Fibroblast of skin of abdomen (primary cell): ENCODE results near the gene IER2. TPM values are rescaled to one million over a fixed set of nuclear protein-coding genes. Genes with fewer than 3 reads are reported as not detected.
A peak's percentile ranks its signal among the peaks of the same experiment; 100 is the strongest.

Experiments
- DNase-seq: peaks from one replicate; pipeline ENCODE4 v3.0.0-alpha.2; 2013
- polyA plus RNA-seq, 2 experiments: library from polyadenylated mRNA; unstranded; fragments of 120-200 nt; gene quantifications; one replicate each; pipeline ENCODE4 v1.2.1, GENCODE V29; 2013; ENCODE audit not compliant: insufficient read length in 2 of 2

IER2 gene, protein sequence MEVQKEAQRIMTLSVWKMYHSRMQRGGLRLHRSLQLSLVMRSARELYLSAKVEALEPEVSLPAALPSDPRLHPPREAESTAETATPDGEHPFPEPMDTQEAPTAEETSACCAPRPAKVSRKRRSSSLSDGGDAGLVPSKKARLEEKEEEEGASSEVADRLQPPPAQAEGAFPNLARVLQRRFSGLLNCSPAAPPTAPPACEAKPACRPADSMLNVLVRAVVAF
- 40.6 TPM for polyA plus RNA-seq (2013, experiment 1 of 2; ENCODE audit: insufficient read length)
- polyA plus RNA-seq (2013, experiment 2 of 2; ENCODE audit: insufficient read length) = 43.2 TPM

DNA sequence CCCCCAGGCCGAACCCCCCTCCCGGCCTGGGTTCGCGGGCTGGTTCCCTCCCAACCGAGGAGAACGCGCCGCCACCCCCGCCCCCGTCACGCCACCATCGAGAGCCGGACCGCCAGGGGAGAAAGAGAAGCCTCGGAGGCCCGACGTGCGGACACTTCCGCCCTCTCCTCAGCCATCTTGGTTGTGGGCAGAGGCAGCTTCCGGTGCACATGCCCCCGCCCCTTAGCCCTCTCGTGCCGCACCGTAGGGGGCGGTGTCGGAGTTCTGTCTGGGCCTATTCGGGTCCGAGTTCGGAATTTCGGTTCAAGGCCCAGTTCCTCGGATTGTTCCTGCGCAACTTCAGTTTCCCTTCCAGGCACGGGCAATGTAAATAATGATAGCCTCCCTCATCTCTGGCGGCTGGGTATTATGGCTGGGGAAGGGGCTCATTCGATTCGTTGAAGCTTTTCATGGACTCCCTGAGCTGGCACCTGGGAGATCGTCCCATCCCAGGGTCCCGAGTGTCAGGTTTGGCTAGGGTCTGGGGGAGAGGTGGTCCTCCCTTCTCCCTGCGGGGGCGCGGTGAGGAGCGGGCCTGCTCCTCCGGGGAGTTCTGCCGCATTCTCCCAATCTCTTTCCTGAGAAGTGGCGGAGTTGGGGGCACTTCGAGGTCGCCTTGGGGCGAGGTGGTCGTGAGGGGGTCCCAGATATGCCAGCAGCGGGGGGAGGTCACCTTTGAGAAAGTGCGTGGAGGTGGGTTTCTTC lies at the start of gene IER2, which contains the start of gene STX10:
Gene IER2, plus strand, starts transcription at position 225 of the 744 bp plus-strand sequence. CDS start 2,776 bp downstream, outside the sequence.
Gene STX10, minus strand, starts transcription at position 189 of the 744 bp plus-strand sequence. CDS start 202 bp downstream, outside the sequence.
- peak; percentile 95 for DNase-seq

DNA sequence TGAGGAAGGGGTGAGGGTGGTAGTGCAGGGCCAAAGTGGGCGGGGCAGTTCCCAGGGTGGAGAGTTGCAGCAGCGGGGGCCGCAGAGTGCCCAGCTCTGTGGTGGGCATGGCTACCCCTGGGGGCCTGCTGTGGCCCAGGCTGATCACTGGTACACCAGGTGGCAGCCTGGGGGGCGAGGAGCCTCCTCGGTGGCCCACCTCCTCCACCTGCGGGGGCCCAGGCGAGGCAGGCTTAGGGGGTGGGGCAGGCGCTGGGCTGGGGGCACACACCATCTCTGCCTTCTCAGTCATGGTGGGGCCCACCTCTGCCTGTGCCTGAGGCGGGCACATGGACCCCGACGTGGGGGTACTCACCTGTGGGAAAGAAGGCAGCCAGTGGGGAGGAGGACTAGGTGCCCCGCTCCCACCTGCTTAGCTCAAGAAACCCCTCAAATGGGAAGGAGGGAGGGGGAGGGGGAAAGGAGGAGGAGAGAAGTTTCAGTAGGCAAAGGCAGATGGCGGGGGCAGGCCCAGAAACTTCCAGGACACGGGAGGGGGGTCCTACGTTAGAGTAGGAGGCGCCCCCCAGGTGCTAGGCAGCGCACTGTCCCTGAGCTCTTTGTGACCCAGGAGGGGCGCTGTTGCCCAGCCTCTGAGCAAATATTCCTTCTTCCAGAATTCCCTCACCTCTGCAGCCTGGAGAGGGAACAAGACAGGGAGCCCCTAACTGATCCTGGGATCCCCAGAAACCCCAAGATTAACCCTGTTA lies 49.2 kb upstream of the IER2 start:
- no peak for DNase-seq

DNA sequence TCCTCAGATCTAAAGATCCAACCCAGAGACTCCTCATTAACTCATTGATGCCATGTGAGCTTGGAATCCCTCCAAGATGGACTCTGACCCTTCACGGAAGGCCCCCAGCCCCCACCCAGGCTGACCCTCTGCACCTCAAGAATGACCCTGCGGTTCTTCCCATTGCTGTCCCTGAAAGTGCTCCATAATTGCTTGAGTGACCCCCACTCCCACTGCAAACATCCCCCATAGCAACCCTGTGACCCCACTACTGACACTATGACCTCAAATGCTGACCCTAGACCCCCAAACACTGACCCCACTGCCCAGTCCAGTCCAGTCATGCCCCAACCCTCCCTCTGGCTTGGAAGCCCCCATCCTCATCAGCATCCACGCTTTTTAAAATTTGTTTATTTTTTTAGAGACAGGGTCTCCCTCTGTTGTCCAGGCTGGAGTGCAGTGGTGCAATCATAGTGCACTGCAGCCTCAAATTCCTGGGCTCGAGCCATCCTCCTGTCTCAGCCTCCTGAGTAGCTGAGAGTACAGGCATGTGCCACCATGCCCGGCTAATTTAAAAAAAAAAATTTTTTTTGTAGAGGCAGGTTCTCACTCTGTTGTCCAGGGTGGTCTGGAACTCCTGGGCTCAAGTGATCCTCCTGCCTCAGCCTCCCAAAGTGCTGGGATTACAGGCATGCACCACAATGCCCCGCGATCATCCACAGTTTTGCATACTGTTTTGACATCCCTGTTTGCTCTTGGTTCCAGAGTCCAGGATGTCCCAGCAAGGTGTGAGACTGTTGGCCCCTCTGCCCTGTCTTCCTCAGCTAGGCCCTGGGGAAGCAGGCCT lies 48.4 kb upstream of the IER2 start:
- no peak for DNase-seq

DNA sequence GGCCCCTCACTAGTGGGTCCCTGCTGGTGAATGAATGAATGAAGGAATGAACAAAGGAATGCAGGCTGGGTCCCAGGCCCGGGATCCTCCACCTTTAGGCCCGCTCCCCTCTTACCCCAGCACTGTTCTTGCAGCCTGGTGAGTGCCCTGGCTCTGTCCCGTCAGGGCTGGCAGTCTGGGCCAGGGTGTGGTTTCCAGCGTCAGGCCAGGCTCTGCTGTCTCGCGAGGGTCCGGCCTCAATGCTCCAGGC lies 47.9 kb upstream of the IER2 start:
- DNase-seq = no peak

DNA sequence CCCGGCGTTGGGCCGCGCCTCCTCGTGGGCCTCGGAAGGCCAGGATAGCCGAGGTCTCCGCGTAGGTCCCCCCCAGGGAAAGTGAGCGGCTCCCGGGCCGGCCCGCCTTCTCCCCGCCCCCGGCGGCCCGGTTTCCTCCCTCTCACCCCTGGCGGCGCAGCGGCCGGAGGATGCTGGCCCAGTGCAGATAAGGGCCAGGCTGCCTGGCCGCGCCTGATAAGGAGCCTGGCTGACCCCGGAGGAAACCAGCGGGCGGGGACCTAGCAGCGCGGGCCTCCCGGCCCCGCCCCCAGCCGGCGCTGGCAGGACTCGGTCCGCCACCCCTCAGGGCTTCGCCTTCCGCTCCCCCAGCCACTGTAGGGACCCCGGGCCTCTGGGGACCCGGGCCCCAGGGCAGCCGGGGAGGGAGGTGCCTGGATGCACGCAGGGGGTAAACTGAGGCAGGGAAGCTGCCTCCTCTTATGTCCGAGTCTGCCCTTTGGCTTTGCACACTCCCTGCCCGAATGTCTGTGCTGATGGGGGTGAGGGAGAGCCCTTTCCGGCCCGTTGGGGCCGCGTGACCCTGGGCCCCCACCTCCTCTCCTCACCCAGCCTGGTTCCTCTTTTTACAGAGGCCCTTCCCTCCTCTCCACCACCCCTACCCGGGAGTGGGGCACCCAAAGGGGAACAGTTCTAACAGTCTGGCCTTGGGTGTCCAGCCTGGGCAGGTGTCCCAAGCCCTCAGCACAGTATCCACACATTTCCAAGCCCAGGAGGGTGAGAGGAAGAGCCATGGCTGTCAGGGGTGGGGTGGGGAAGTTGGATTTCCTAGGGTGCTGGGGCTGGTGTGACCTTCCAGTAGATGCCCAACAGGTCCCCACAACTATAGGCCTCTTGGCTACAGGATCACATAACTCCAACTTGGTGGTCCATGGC lies 47.3 kb upstream of the IER2 start, which contains the start of gene LYL1:
Gene LYL1, minus strand, starts transcription at position 193 of the 915 bp plus-strand sequence. CDS start 1,687 bp downstream, outside the sequence.
- peak; percentile 31 for DNase-seq

DNA sequence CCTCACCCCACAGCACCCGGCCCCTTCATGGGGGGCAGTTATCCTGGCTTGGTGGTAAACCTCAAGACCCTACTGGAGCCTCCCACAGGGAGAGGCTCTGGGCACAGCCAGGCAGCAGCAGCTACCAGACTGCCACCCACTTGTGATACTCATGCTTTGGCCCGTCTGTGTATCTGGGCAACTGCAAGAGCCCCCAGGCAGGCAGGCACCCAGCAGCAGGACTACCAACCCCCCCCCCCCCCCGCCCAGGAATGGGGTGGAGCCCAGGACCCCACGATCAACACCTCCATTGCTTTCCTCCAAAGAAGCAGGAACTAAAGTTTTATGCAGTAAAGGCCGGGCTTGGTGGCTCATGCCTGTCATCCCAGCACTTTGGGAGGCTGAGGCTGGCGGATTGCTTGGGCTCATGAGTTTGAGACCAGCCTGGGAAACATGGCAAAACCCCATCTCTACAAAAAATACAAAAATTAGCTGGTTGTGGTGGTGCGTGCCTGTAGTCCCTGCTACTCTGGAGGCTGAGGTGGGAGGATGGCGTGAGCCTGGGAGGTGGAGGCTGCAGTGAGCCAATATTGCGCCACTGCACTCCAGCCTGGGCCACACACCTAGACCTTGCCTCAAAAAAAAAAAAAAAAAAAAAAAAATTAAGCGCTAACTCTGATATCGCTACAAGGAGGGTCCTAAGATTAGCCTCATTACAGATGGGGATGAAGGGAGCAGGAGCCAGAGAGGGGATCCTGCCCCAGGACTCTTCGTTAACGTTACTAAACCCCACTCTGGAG lies 46.4 kb upstream of the IER2 start:
- no peak for DNase-seq

DNA sequence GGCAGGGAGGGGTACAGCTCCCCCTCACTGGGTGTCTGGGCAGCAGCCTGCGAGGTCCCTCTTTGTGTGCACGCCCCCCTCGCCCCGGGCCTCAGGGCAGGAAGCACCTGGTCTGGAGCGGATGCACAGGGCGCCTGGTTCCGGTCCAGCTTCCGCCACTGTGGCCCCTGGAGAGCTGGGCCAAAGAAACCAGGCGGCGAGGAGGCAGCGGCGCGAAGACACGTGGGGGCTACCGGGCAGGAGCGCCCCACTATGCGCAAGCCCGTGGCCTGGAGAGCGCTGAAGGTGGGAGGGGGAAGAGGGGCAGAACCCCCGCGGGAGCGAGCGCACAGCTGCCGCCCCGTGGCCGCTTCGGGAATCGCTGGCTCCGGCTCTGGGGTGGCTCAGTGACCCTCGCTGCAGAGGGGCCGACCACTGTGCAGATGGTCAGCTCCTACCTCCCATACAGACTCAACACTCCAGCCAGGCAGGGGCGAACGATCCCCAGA lies 45.8 kb upstream of the IER2 start:
- no peak for DNase-seq

DNA sequence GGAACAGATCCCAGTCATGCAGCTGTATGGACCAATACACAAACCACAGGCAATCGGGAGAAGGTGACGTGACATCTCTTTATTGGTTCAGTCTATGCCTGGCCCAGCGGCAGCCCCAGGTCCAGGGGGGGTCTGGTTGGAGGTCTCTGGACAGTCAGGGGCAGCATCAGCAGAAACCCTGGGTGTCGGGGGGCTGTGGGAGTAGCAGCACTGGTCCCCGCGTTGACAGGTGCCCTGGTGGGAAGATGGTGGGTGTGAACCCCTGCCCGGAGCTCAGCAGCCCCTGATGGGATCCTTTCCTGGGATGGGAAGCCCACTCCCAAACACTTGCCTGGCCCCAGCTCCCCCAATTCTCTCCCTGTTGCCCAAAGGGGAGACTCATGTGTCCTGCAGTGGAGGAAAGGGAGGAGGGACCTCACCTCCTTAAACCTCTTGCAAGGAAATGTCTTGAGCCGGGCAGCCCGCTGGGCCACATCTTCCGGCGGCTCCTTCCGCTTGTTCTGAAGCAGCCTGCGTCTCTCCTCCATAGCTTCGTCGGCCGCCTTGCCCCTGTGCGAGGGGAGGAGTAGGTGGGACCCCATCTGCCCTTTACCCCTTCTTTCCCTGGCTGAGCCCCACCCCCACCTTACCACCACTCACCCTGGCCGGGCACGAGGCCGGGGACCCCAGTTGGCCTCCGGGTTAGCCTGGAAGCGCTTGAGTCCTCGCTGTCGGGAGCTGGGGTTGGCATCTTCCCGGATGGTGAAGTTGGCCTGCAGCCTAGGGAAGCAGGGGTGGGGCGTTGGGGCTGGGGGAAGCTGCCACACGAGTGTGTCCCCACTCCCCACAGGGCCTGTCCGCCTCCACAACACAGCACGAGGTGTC lies 45.1 kb upstream of the IER2 start:
- no peak for DNase-seq

DNA sequence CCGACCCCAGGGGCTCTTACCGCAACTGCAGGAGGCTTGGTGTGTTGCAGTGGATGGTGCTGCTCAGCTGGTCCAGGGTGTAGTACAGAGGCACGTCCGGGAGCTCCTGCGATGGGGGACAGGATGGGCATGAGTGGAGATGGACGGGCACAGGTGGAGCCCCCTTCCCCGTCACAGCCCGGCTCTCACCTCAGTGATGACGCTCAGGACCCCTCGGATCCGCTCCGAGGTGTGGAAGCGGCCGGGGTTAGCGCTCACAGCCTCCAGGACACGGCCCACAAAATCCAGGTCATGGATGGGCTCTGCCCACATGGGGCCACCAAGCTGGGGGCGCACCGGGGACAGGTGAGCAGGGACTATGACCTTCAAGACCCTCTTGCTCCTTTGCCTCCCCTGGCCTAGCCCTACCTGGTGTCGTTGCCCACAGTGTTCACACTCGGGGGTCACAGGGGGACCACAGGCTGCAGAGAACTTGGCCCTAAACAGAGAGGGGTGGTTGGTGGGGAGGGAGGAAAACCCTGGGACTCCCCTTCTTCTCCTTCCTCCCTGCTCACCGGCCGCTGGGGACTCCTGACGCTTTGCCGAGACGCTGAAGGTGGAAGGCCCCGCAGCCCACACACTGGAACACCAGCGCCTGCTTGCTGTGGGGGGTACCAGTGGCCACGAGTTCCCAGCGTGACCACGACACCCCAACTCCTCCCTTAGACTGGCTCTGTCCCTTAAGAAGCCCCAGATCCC lies 40.7 kb upstream of the IER2 start:
- DNase-seq = no peak

DNA sequence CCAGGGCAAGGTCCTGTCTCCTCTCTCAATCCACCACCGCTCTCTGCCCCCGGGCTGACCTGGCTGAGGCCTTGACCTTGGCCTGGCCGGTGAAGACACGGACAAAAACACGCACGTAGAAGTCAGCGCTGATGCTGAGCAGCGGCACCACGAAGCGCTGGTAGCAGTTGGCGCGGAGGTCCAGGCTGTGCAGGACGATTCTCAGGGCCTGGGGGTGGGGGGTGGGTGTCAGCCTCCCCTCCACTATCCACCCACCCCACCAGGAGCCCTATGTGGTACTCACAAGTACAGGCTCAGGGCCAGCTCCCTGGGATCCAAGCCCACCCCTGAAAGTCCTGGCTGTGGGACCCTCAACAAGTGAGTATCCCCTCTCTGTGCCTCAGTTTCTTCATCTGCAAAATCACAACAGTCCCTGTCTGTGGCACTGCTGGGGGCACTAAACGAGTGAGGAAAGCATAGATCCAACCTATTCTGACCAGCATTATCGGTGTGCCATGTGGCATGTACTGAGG lies 40.1 kb upstream of the IER2 start:
- no peak for DNase-seq

DNA sequence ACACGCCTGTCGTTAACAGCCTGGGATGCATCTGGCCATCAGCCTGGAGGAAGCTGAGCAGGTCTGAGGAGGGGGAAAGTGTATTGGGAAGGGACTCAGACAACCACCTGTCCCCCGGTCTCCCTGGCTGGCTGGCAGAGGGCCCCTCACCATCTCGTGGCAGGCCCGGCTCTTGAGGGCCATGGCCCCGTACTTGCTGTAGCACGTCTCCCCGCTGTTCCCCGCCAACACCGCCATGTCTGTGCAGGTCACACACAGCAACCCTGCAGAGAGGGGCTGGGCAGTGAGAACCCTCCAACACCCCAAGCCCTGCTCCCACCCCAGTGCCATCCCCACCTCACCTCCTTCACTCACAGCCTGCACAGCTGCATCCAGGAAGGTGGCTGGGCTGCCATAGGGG lies 37.7 kb upstream of the IER2 start:
- no peak for DNase-seq

DNA sequence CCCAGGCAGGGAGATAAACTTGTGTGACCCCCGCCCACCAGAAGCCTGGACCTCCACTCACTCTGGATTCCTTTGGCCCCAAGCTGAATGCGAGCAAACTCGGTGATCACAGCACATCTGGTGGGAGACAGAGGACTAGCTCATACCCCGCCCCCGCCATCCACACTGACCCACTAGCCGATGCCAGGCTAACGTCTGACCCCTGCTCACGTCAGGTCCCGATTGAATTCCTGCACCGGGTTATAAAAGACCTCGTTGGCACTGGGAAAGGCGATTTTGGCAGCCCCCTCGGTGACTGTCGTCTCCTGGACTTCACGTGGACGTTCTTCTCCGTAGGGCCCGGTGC lies 34.3 kb upstream of the IER2 start:
- no peak for DNase-seq

DNA sequence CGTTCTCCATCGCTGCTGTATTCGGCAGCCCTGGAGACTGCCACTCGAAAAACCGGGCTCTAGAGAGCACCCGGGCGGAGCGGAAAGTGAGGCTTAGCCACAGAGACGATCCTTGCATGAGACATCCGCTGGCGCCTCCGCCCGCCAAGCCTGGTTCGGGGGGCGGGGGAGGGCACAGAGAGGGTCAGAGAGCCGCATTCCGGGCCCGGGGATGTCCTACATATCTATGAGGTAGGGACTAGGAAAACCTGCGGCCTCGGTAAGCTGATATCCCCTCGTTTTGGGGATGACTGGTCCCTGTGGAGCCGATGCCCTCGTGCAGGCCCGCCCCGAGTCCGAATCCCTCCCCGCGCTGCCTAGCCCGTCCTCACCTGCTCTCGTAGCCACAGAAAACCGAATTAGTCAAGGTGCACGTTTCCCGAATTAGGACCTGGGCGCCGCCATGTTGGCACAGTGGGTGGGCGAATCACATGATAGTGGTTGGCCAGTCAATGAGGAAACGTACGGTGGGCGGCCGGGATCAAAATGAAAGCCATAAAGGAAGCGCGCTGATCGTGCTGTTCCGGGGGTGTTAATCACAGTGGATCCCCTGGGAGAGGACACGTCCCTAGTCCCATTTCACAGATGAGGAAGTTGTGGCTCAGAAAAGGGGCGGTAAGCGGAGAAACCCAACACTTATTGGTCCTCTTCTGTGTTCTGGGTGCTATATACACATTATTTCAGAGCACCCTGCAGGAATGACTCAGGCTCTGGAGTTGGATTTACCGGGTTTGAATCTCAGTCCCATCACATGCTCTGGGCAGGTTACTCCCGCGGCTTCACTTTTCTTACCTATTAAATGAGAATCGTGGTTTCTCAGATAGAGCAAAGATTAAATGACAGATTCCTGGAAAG lies 33.7 kb upstream of the IER2 start, which contains the start of gene TRMT1:
Gene TRMT1, minus strand, starts transcription at position 459 of the 894 bp plus-strand sequence. Its CDS starts 341 bp downstream, at position 118.
- DNase-seq = peak; percentile 94

DNA sequence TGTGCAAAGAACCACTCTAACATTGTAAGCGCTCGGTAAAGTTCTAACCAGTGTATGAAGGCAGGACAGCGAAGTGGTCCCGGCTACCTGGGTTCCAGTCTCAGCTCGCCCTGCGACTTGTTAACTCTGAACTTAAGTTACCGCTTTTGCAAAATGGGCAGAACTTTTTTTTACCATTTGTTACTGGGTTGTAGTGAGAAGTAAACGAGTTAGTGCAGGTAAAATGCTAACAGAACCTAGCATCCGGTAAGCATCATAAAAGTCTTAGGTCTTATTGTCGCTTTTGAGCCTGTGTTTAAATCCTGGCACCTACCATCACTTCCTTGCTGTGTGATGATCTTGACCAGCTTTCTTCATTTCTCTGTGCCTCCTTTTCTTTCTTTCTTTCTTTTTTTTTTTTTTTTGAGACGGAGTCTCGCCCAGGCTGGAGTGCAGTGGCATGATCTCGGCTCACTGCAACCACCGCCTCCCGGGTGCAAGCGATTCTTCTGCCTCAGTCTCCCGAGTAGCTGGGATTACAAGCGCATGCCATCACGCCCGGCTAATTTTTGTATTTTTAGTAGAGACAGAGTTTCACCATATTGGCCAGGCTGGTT lies 32.9 kb upstream of the IER2 start:
- DNase-seq = no peak

DNA sequence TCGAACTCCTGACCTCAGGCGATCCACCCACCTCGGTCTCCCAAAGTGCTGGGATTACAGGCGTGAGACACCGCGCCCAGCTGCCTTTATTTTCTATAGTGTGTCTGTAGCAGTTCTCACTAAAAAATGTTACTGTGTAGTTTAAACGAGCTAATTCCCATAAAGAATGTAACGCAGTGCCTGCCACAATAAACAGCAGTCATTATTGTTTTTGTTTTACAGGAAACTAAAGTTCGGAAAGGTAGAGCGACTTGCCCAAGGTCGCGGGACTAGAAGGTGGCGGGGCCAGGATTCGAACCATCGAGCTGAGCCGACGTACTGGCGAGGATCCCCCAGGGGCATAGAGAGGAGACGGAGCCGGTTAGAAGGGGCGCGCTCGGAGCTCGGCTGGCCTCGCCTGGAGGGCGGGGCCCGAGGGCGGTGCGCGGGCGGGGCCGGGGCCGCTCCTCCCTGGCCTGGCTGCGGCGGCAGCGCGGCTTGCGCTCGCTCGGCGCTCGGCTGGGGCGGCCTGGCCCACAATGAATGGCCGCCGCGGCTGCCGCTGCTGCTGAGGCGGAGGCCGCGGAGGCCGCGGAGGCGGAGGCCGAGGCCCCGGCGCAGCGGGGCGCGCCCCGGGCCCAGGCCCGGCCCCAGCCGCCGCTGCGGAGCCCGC lies 32.3 kb upstream of the IER2 start, which contains the start of gene NACC1:
Gene NACC1, plus strand, starts transcription at position 493 of the 652 bp plus-strand sequence. CDS start 16,944 bp downstream, outside the sequence.
- DNase-seq = peak; percentile 91
